ENCODE measurements around the gene BCAS1.
"Not testable (repeated sequence)": the region's sequence is repeated elsewhere in the genome, so short reads cannot be mapped to it uniquely, and the experiment has no call there.

BCAS1 gene

GRCh38 chr20:54019127-54019526 lies 51.3 kb downstream of the BCAS1 start:
- no peak for TF ChIP-seq YY1 (IDR thresholded peaks at IDR 0.05; ENCODE audit: insufficient read depth, insufficient read length)
- H3K9me3 ChIP-seq (ENCODE audit: insufficient read depth, low read length) = no peaks in the 10 kb centered on the region
- no peaks in the 10 kb centered on the region for H3K27me3 ChIP-seq (ENCODE audit: insufficient read depth, insufficient read length)
- no peak overlapping the region for H3K9ac ChIP-seq (ENCODE audit: insufficient read length, low read depth)
- no peak for DNase-seq (ENCODE audit: low read depth, low spot score)
- no peak overlapping the region for H3K4me3 ChIP-seq (ENCODE audit: insufficient read length, low read depth)
- no peaks in the 10 kb centered on the region for H3K36me3 ChIP-seq (ENCODE audit: insufficient read depth, insufficient read length, low read length)
- H3K4me1 ChIP-seq (ENCODE audit: insufficient read depth, insufficient read length) = no peaks in the 10 kb centered on the region

- no peak overlapping the region for H3K9ac ChIP-seq (ENCODE audit: insufficient read length, low read depth)
- no peaks in the 10 kb centered on the region for H3K36me3 ChIP-seq (ENCODE audit: insufficient read depth, insufficient read length, low read length)
- DNase-seq (ENCODE audit: low read depth, low spot score) = no peak
- no peaks in the 10 kb centered on the region for H3K4me1 ChIP-seq (ENCODE audit: insufficient read depth, insufficient read length)
- no peaks in the 10 kb centered on the region for H3K27me3 ChIP-seq (ENCODE audit: insufficient read depth, insufficient read length)
- no peaks in the 10 kb centered on the region for H3K9me3 ChIP-seq (ENCODE audit: insufficient read depth, low read length)
- H3K4me3 ChIP-seq (ENCODE audit: insufficient read length, low read depth) = no peak overlapping the region
- TF ChIP-seq SUZ12 (IDR thresholded peaks at IDR 0.05; ENCODE audit: extremely low read depth, insufficient read depth, insufficient read length) (no peak), YY1 (IDR thresholded peaks at IDR 0.05; ENCODE audit: insufficient read depth, insufficient read length) (no peak), ZNF274 (IDR thresholded peaks at IDR 0.05; ENCODE audit: low read depth, low read length) (no peak)
Measured at GRCh38 chr20:54017846-54018245, 52.5 kb downstream of the BCAS1 start.

- no peak for DNase-seq (ENCODE audit: low read depth, low spot score)
- H3K27me3 ChIP-seq (ENCODE audit: insufficient read depth, insufficient read length) = no peaks in the 10 kb centered on the region
- H3K9me3 ChIP-seq (ENCODE audit: insufficient read depth, low read length) = no peaks in the 10 kb centered on the region
- no peak overlapping the region for H3K4me3 ChIP-seq (ENCODE audit: insufficient read length, low read depth)
- H3K9ac ChIP-seq (ENCODE audit: insufficient read length, low read depth) = no peak overlapping the region
- no peaks in the 10 kb centered on the region for H3K4me1 ChIP-seq (ENCODE audit: insufficient read depth, insufficient read length)
- H3K36me3 ChIP-seq (ENCODE audit: insufficient read depth, insufficient read length, low read length) = no peaks in the 10 kb centered on the region
- TF ChIP-seq SUZ12 (IDR thresholded peaks at IDR 0.05; ENCODE audit: extremely low read depth, insufficient read depth, insufficient read length) (no peak), ZNF274 (IDR thresholded peaks at IDR 0.05; ENCODE audit: low read depth, low read length) (no peak), YY1 (IDR thresholded peaks at IDR 0.05; ENCODE audit: insufficient read depth, insufficient read length) (no peak)
Measured at GRCh38 chr20:54015496-54015895, 54.9 kb downstream of the BCAS1 start.

GRCh38 chr20:54014293-54014926 lies 56.0 kb downstream of the BCAS1 start:
- no peaks in the 10 kb centered on the region for H3K36me3 ChIP-seq (ENCODE audit: insufficient read depth, insufficient read length, low read length)
- H3K4me1 ChIP-seq (ENCODE audit: insufficient read depth, insufficient read length) = no peaks in the 10 kb centered on the region
- no peak overlapping the region for H3K4me3 ChIP-seq (ENCODE audit: insufficient read length, low read depth)
- TF ChIP-seq YY1 (IDR thresholded peaks at IDR 0.05; ENCODE audit: insufficient read depth, insufficient read length) (no peak), ZNF274 (IDR thresholded peaks at IDR 0.05; ENCODE audit: low read depth, low read length) (no peak), SUZ12 (IDR thresholded peaks at IDR 0.05; ENCODE audit: extremely low read depth, insufficient read depth, insufficient read length) (no peak)
- no peaks in the 10 kb centered on the region for H3K9me3 ChIP-seq (ENCODE audit: insufficient read depth, low read length)
- H3K9ac ChIP-seq (ENCODE audit: insufficient read length, low read depth) = no peak overlapping the region
- DNase-seq (ENCODE audit: low read depth, low spot score) = no peak
- no peaks in the 10 kb centered on the region for H3K27me3 ChIP-seq (ENCODE audit: insufficient read depth, insufficient read length)

GRCh38 chr20:54013471-54013870 lies 56.9 kb downstream of the BCAS1 start:
- Histone ChIP-seq H3K4me3 (ENCODE audit: insufficient read length, low read depth) (no peak overlapping the region), H3K4me1 (ENCODE audit: insufficient read depth, insufficient read length) (no peaks in the 10 kb centered on the region), H3K27me3 (ENCODE audit: insufficient read depth, insufficient read length) (no peaks in the 10 kb centered on the region), H3K36me3 (ENCODE audit: insufficient read depth, insufficient read length, low read length) (no peaks in the 10 kb centered on the region), H3K9ac (ENCODE audit: insufficient read length, low read depth) (no peak overlapping the region), H3K9me3 (ENCODE audit: insufficient read depth, low read length) (no peaks in the 10 kb centered on the region)
- TF ChIP-seq SUZ12 (IDR thresholded peaks at IDR 0.05; ENCODE audit: extremely low read depth, insufficient read depth, insufficient read length) = no peak
- no peak for TF ChIP-seq YY1 (IDR thresholded peaks at IDR 0.05; ENCODE audit: insufficient read depth, insufficient read length)
- no peak for TF ChIP-seq ZNF274 (IDR thresholded peaks at IDR 0.05; ENCODE audit: low read depth, low read length)
- no peak for DNase-seq (ENCODE audit: low read depth, low spot score)

GRCh38 chr20:54011346-54011745 lies 59.0 kb downstream of the BCAS1 start:
- Histone ChIP-seq H3K4me1 (ENCODE audit: insufficient read depth, insufficient read length) (no peaks in the 10 kb centered on the region), H3K4me3 (ENCODE audit: insufficient read length, low read depth) (no peak overlapping the region), H3K27me3 (ENCODE audit: insufficient read depth, insufficient read length) (no peaks in the 10 kb centered on the region), H3K9ac (ENCODE audit: insufficient read length, low read depth) (no peak overlapping the region), H3K9me3 (ENCODE audit: insufficient read depth, low read length) (no peaks in the 10 kb centered on the region), H3K36me3 (ENCODE audit: insufficient read depth, insufficient read length, low read length) (no peaks in the 10 kb centered on the region)
- TF ChIP-seq YY1 (IDR thresholded peaks at IDR 0.05; ENCODE audit: insufficient read depth, insufficient read length) (no peak), SUZ12 (IDR thresholded peaks at IDR 0.05; ENCODE audit: extremely low read depth, insufficient read depth, insufficient read length) (no peak), ZNF274 (IDR thresholded peaks at IDR 0.05; ENCODE audit: low read depth, low read length) (no peak)
- no peak for DNase-seq (ENCODE audit: low read depth, low spot score)

- H3K27me3 ChIP-seq (ENCODE audit: insufficient read depth, insufficient read length); H3K9ac ChIP-seq (ENCODE audit: insufficient read length, low read depth); DNase-seq (ENCODE audit: low read depth, low spot score); H3K36me3 ChIP-seq (ENCODE audit: insufficient read depth, insufficient read length, low read length); H3K9me3 ChIP-seq (ENCODE audit: insufficient read depth, low read length); H3K4me1 ChIP-seq (ENCODE audit: insufficient read depth, insufficient read length); H3K4me3 ChIP-seq (ENCODE audit: insufficient read length, low read depth): not testable (repeated sequence)
Measured at GRCh38 chr20:54006216-54006615, 64.2 kb downstream of the BCAS1 start.

GRCh38 chr20:54005524-54005923 lies 64.9 kb downstream of the BCAS1 start:
- Histone ChIP-seq H3K9me3 (ENCODE audit: insufficient read depth, low read length) (peaks cover 9% of the 10 kb centered on the region; the same call in 1 of the 2 replicates), H3K36me3 (ENCODE audit: insufficient read depth, insufficient read length, low read length) (no peaks in the 10 kb centered on the region), H3K4me3 (ENCODE audit: insufficient read length, low read depth) (no peak overlapping the region), H3K27me3 (ENCODE audit: insufficient read depth, insufficient read length) (no peaks in the 10 kb centered on the region), H3K9ac (ENCODE audit: insufficient read length, low read depth) (no peak overlapping the region), H3K4me1 (ENCODE audit: insufficient read depth, insufficient read length) (no peaks in the 10 kb centered on the region)
- DNase-seq (ENCODE audit: low read depth, low spot score) = no peak
- TF ChIP-seq YY1 (IDR thresholded peaks at IDR 0.05; ENCODE audit: insufficient read depth, insufficient read length) = no peak
- TF ChIP-seq SUZ12 (IDR thresholded peaks at IDR 0.05; ENCODE audit: extremely low read depth, insufficient read depth, insufficient read length) = no peak
- TF ChIP-seq ZNF274 (IDR thresholded peaks at IDR 0.05; ENCODE audit: low read depth, low read length) = no peak

Data from NT2/D1 (cell line).